ENCODE results near the gene OPTC.
"Not testable (repeated sequence)": the region's sequence is repeated elsewhere in the genome, so short reads cannot be mapped to it uniquely, and the experiment has no call there.

OPTC gene

DNA sequence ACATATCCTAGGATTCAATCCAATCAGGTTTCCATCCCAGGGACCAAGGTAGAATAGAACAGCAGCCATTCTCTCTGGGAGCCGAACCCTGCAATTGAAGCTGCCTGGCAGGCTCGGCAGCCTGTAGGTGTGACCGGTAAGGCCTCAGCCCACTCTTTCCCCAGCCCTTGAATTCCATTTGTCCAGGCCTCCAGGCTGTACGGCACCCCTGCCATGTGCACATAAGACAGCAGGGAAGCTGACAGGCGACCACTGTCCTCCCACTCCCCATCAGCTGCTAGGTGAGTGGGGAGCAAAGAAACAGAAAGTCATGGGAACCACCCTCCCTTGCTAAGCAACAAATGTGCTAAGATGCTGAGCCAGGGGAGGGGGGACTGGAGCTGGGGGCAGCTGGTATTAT, 23.0 kb downstream of the OPTC start:
- no peak for DNase-seq (ENCODE audit: low read depth)

DNA sequence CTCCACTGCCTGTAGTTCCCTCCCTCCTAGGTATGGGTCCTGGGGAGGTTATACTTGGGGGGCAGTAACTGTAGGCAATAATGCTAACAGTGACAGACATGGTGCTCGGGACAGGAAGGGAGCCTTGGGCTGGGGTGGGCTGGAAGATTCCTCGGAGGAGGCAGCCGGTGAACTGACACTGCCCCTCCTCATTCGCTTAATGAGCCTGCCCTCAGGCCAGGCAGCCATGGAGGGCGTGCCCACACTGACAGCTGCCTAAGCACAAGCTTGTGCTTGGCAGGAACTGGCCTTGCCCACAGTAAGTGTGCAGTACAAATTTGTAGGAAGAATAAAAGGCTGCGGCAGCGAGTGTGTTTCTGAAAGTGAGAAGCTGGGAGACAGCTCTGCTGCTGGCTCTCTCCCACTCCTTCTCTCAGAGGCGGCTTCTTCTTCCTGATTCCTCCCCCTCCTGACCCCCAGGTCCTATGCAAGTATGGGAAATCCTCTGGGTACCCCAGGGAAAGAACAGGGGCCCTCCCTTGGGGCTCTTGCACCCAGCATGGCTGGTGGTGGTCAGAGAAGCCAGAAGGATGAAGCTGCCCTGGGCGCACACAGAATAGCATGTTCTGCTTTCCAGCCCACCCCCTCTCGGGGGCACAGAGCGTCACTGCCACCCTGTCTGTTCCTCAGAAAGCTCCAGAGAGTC, 23.6 kb downstream of the OPTC start:
- no peak for DNase-seq (ENCODE audit: low read depth)

DNA sequence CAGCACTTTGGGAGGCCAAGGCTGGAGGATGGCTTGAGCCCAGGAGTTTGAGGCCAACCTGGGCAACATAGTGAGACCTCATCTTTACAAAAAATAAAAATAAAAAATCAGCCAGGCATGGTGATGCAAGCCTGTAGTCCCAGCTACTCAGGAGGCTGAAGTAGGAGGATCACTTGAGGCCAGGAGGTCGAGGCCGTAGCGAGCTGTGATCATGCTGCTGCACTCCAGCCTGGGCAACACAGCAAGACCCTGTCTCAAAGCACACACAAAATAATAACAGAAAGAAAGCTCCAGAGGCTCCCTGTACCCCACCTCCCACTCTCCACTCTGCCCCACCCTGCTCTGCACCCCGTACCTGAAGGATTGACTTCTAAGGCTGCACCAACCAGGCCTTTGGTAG, 24.2 kb downstream of the OPTC start:
- not testable (repeated sequence) for DNase-seq (ENCODE audit: low read depth)

DNA sequence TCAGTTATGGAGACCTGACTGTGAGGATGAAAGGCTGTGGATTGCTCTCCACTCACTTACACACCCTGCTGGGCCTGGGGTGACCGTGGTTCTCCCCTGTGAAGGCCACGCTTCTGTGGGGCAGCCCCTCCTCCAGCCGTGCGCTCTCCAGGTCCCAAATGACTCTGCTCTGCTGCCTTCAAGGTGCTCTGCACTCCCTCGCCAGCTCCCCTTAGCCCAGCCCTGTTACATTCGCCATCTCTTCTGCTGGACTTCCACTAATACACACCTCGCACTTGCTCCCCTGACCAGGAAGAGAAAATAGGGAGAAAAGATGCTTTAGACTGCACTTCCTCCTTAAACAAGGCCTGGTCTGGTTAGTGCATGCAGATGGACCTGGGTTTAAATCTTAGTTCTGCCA, 24.6 kb downstream of the OPTC start:
- DNase-seq (ENCODE audit: low read depth) = no peak

DNA sequence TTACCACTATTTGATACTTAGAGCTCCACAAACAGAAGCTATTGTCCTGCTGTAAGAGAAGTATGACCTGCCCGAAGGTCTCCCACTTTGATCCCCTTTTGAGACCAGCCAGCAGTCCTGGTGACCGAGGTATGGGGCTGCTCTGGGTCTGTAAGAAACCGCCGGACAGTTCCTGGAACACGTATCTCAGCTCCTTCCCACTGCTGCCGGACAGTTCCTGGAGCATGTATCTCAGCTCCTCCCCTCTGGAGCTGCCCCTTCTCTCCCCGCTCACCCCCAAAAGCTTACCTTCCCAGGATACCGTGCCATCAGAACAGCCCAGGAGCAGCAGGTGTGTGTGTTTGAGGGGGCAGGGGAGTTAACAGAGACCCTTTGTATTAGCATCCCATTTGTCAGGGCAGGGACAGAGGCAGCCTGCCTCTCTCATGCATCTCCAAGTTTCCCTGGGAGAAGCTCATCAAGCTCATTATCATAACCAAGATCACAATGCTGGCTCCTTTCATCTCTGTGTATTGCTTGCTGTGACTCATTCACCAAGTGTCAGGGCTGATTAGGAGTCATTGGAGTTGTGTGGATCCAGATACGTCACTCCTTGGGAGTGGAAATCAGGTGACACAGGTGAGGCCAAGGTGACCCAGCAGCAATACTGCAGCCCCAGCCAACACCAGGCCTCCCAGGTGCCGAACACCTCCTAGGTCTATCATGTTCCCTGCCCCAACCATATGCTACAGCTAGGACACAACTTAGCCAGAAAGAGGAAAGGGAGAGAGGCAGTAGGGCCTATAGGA, 25.3 kb downstream of the OPTC start:
- no peak for DNase-seq (ENCODE audit: low read depth)

DNA sequence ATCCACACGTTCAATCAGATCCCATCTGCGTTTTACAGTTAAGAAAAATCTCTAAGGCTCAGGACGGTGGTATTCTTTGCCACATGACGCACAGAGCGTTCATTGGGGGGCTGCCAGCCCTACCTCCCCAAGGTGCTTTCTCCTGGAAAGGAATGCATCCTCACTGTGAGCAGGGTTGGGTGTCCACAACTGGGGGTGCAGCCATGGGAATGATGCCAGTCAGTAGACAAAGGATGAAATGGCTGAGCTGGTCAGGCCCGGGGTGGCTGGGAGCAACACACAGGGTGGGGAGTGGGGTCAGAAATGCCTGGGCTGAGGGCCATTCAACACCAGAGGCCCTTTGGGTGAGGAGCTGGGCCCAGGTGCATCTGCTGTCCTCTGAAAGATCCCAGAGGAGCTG, 25.9 kb downstream of the OPTC start:
- DNase-seq (ENCODE audit: low read depth) = no peak

DNA sequence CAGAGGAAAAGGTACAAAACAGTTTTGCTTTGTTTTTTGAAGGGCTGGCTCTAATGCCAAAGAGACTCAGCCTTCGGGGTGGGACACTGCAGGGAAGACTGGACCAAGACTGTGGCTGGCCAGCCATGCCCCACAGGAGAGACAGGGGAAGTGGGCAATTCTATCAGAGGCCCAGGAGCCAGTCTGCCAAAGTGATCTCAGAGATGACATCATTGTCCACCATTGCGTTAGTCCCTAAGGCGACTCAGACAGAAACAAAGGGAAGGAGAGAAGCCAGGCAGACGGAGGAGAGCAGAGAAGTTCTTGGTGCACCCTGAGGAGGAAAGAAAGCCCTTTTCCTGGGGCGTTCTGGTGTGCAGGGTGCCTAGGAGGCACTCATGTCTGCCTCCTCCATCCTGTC, 26.4 kb downstream of the OPTC start:
- no peak for DNase-seq (ENCODE audit: low read depth)

DNA sequence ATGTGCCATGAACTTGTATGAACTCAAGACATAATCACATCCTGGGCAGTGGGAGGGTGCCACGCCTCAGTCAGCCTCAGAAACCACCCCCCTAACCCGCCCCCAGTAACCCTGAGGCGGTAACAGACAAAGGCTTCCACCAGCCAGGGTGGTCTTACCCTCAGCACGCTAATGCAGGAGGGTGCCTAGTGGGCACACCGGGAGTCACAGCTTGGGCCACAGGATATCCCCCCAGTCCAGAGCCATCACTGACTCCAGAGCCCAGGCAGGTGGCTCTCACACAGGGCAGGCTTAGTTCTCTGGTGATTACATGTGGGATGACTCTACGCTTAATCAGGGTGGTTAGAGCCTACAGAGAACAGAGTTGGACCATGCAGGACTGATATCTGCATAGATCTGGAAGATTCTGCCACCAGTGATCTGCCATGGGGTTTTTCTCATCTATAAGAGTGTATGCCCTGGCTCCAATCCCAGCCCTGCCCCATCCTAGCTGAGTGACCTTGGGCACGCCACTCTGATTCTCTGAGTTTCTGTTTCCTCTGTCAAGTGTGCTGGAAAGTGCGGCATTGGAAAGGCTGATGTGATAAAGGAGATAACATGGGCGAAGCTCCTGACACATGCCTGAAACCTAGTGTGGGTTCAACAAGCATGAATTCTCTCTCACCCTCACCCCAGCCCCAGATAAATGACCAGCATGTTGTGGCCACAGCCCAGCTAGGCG, 27.3 kb downstream of the OPTC start:
- no peak for DNase-seq (ENCODE audit: low read depth)

DNA sequence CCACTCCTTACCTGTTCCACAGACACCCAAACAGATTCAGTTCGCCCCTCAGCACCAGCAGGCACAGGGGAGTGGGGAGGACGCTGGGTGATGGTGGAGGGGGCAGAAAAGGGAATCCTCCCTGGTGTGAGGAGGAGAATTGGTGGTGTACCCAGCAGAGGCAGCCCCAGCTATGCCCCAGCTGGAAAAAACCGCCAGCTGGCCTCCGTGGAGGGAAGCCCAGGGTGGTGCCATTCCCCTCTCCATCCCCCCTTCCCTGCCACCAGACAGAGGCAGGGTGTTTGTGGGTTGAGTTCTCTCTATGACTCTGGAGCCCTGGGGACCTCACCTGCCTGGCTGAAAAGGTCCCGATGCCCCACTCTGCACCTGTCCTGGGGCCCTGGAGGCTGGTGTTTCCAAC, 27.9 kb downstream of the OPTC start:
- no peak for DNase-seq (ENCODE audit: low read depth)

DNA sequence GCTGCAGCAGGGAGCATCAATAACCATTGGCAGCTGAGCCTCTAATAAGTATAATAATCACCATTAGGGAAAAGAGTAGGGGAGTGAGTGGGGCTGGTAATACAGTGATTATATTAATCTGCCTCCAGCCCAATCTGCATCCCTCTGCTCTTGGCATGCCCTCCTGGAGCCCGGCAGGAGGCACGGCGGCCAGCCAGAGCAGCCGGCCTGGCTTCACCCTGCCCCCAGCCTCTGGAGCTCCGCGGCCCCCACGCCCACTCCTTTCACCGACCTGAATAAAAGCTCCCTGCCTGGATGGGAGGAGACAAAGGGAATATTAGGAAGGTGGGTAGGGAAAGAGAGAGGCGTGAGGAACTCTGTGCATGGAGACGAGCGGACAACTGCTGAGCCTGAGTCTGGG, 28.3 kb downstream of the OPTC start:
- DNase-seq (ENCODE audit: low read depth) = no peak

DNA sequence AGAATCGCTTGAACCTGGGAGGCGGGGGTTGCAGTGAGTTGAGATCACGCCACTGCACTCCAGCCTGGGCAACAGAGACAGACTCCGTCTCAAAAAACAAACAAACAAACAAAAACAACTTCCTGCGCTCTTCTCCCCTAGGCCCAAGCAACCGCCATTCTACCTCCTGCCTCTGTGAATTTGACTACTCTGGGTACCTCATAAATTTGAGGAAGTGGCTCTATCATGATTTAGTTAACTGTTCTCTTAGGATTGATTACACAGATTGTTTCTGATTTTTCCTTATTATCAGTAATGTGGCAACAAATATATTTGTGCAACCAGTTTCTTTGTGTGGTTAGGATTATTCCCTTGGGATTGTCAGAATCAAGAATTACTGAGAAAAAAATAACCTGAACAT, 29.7 kb downstream of the OPTC start:
- DNase-seq (ENCODE audit: low read depth) = no peak

DNA sequence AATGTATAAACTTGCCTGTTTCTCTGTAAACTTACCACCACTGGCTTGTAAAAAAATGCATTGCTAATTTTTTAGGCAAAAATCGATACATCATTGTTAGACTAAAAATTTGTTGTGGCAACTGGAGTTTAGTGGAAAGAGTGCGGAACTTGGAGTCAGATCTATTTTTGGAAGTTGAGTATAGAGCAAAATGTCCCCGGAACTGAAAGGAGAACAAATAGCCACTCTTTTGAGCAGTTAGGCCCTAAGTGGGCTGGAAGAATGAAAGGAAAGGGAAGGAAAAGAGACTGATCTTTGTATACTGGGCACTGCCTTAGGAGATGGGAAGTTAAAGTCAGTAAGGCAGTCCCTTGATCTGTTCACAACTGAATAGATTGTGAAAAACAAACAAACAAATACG, 30.2 kb downstream of the OPTC start:
- no peak for DNase-seq (ENCODE audit: low read depth)

DNA sequence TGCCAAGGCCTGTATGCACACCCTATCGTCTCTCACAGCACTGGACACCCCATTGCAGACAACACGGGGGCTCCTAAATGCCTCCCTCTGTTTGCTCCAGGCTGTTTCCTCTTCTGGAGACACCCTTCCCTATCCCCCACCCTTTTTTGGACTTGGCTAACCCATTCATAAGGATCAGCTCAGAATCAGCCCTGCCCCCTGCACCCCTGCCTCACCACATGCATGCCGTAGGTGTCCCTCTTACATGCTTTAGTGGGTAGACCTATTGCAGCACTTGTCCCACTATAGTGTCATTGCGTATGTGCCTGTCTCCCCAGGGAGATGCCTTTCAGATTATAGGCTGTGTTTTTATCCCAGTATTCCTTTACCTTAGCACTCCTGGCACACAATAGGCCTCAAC, 30.9 kb downstream of the OPTC start:
- DNase-seq (ENCODE audit: low read depth) = no peak

DNA sequence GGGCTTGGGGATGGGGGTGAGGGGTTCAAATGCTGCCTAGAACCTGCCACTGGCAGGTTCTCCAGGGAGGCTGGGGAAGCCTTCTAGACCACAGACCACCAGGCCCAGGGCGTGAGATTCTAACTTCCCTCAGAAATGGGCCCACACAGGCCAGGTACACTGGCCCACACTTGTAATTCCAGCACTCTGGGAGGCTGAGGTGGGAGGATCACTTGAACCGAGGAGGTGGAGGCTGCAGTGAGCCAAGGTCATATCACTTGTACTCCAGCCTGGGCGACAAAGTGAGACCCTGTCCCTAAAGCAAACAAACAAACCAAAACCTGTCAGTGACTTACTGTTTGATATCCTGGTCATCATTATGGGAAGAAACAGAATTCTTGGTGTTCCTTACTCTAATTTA, 31.7 kb downstream of the OPTC start:
- no peak for DNase-seq (ENCODE audit: low read depth)

DNA sequence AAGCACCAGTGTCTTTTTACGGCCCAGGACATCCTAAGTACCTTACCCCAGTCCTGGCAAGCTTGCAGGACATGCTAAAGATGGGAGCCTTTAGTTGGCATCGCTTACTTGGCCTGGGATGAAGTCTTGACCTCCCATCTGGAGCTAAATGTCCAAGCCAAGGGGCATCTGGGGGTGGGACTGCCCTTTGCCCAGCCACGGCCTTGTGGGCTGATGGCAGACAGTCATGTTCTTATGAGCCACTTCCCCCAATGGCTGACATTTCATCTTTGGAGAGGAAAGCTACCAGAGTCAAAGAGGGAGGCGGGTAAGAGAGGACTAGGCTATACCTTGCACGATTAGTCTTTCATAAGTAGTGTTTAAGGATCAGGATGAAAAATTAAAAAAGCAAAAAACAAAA, 32.2 kb downstream of the OPTC start:
- DNase-seq (ENCODE audit: low read depth) = no peak

DNA sequence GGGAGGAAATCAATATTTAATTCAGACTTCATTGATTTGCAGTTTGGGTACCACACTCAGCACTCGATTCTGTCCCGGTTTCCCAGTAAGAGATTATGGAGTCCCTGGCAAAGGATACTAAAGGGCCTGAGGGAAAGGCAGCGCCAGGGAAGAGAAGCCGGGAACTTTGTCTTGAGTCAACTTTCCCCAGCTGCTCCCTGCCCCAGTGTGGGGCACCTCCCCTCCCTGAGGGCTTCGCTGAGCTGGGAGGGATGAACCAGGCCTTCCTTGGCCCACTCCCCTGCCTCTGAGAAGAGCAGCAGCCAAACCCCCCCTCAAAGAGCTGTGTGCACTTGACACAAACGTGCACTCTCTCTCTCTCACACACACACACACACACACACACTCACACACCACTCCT, 32.6 kb downstream of the OPTC start:
- DNase-seq (ENCODE audit: low read depth) = no peak

DNA sequence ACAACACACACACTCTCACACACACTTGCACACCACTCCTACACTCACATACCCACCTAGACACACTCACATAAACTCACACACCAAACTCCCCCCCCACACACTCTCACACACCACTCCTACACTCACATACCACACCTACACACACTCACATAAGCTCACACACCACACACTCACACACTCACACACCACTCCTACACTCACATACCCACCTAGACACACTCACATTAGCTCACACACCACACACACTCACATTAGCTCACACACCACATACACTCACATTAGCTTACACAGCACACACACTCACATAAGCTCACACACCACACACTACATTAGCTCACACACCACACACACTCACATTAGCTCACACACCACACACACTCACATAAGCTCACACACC, 33.1 kb downstream of the OPTC start:
- DNase-seq (ENCODE audit: low read depth) = no peak

DNA sequence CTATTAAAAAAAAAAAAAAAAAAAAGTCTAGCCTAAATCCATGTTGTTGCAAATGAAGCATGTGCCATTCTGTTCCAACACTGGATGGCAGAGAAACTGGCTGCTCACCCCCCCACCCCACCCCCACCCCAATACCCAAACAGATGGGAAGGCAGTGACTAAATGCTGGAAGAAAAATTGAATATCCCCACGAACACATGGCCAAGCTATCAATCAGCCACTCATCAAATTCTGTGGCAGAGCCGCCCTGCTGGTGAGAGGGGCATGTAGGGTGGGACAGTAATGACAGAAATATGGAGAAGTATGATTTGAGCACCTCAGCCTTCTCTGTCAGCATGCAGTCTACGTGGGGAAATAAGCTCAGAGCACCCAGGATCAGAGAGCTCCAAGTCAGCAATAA, 34.1 kb downstream of the OPTC start:
- DNase-seq (ENCODE audit: low read depth) = no peak

DNA sequence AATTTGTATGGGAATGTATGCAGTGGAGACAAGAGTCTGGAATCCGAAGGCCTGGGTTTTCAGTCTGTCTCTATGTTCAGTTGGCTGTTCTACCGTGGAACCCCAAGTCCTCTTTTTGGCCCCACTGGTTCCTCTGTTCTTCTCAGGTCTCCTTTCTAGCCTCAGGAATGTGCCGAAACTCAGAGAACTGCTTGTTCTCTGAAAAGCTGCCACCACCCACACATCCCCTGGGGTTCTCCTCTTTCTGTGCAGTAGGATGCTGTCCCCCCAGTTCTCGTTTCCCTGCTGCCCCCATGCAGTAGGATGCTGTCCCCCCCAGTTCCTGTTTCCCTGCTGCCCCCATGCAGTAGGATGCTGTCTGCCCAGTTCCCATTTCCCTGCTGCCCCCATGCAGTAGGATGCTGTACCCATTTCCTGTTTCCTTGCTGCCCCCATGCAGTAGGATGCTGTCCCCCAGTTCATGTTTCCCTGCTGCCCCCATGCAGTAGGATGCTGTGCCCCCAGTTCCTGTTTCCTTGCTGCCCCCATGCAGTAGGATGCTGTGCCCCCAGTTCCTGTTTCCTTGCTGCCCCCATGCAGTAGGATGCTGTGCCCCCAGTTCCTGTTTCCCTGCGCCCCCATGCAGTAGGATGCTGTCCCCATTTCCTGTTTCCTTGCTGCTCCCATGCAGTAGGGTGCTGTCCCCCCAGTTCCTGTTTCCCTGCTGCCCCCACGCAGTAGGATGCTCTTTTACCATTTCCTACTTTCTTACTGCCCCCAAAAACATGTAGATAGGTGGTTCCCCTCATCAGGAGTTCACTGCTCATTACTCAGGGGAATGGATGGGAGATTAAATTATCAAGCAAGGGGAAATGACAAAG, 35.3 kb downstream of the OPTC start:
- no peak for DNase-seq (ENCODE audit: low read depth)

DNA sequence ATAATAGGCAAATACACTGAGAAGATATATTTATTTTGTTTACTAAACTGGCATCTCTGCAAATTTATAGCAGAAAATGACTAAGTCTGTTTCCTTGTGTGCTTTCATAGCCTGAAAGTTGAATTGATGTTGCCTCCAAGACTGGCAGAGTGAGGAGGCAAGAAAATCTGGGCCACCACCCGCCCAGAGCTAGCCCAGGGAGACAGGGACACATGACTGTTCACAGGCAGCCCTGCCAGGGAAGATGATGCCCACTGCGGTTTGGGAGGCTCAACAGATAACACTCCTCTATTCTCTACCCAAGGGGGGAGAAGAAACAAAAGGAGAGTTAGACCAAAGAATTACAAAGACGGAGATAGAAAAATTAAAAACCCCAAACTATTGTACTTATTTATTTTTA, 37.1 kb downstream of the OPTC start:
- no peak for DNase-seq (ENCODE audit: low read depth)

DNA sequence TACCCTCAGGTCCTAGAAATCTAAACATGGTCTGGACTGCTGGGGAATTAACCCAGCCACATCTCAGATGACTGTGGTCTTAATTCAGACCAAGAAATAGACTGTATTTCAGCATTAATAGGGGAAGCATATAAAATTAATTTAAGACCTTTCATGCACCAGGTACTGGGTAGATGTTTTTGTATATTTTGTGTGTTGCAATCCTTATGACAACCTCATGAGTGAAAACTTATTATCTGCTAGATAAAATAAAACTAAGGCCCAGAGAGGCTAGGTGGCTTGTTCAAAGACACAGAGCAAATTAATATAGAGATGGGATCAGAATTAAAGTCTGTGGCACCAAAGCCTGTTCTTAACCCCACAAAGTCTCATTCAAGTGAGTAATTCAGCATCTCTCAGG, 40.1 kb downstream of the OPTC start:
- DNase-seq (ENCODE audit: low read depth) = no peak

DNA sequence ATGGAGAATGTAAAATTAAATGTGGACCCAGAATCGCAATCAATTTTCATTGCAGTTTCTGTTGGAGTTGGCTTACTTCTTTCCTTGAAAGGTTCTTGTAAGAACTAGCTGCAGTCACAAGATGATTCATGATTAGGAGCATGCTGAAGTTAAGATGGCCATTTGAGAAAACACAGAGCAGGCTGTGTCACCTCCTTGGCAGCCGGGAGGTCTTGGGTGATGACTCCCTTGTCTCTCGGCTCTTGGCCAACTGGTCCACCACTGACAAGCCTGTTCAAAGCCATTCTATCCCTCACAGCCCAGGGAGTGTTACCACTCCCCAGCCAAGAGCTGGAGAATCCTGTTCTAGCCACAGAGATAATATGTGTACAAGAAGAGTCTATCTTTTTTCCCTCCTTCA, 40.6 kb downstream of the OPTC start:
- no peak for DNase-seq (ENCODE audit: low read depth)

All from stimulated activated CD8-positive, alpha-beta memory T cell treated with anti-CD3 and anti-CD28 coated beads, Interleukin-12 subunit alpha, Interleukin-12 subunit beta, amount 100 ng/mL, for 1 hour (primary cell).